Upper lobe of left lung (tissue), 6 donors: ENCODE results near the gene RING1. TPM values are rescaled to one million over a fixed set of nuclear protein-coding genes. Genes with fewer than 3 reads are reported as not detected.

Experiments
- ATAC-seq, 2 donors: fragments of 200-7000 bp; cut with Tn5 transposase; one replicate each; pipeline ENCODE4 v1.9.1; 2022; ENCODE audit warnings: mild to moderate bottlenecking in 2 of 2, moderate library complexity in 2 of 2; ENCODE audit not compliant: low FRiP score in 2 of 2
- DNase-seq, 2 donors: peaks; one replicate each; pipeline ENCODE4 v3.0.0-alpha.2; 2019 to 2020
- H3K27ac ChIP-seq, 4 donors: fragments of 200-600 bp; sonication (generic); one replicate each; pipeline ENCODE4 v1.5.1; 2016 to 2019
- H3K27me3 ChIP-seq, 4 donors: fragments of 200-600 bp; sonication (generic); one replicate each; pipeline ENCODE4 v1.5.1; 2017 to 2019
- H3K36me3 ChIP-seq, 4 donors: fragments of 200-600 bp; sonication (generic); one replicate each; pipeline ENCODE4 v1.5.1; 2016 to 2019
- H3K4me1 ChIP-seq, 4 donors: fragments of 200-600 bp; sonication (generic); one replicate each; pipeline ENCODE4 v1.5.1; 2018 to 2019
- H3K4me3 ChIP-seq, 4 donors: fragments of 200-600 bp; sonication (generic); one replicate each; pipeline ENCODE4 v1.5.1; 2017 to 2019; ENCODE audit warnings: mild to moderate bottlenecking in 2 of 4, moderate library complexity in 1 of 4
- H3K9me3 ChIP-seq, 4 donors: fragments of 200-600 bp; sonication (generic); one replicate each; pipeline ENCODE4 v1.5.1; 2018 to 2019
- CTCF ChIP-seq, 6 experiments: fragments of 450-650 bp in 4 of 6; fragments of 200-600 bp in 2 of 6; sonication (generic) in 2 of 6; IDR thresholded peaks; one replicate each; pipeline ENCODE4 v1.5.1; 2016 to 2019; ENCODE audit warnings: antibody characterized with exemption in 6 of 6
- EP300 ChIP-seq, 4 donors: sonication (generic); formaldehyde crosslinking; IDR thresholded peaks; one replicate each; pipeline ENCODE4 v1.5.1; 2017; ENCODE audit warnings: antibody characterized with exemption in 4 of 4, control low read depth in 2 of 4
- POLR2A ChIP-seq, 4 donors: fragments of 450-650 bp; IDR thresholded peaks; one replicate each; pipeline ENCODE4 v1.5.1; 2016 to 2017; ENCODE audit warnings: antibody characterized with exemption in 4 of 4, mild to moderate bottlenecking in 2 of 4
- POLR2AphosphoS5 ChIP-seq, 2 donors: sonication (generic); formaldehyde crosslinking; IDR thresholded peaks; one replicate each; pipeline ENCODE4 v1.5.1; 2017; ENCODE audit warnings: antibody characterized with exemption in 2 of 2
- WGBS, 2 donors: methylation state at CpG; one replicate each; pipeline ENCODE4 v1.1.5; 2017 to 2018; 5-methylcytosine and 5-hydroxymethylcytosine counted together
- total RNA-seq, 6 donors: library from RNA; depleted of rRNA in 4 of 6; stranded (reverse); fragments of >200 nt in 4 of 6; gene quantifications; one replicate each; pipeline versions ENCODE4 v1.1.0 to v1.2.1, GENCODE V29; 2016 to 2021
- donor health status: DM: no; HTN: no; CAD: no; lungs with moderate emphysema.
- donor health status: DM: no; HTN: yes; CAD: no; lungs with severe emphysema.

RING1 gene
- total RNA-seq, 6 donors from 2014 or later = 17.9 to 50.6 (median 40.4) TPM

- peaks cover 19 to 28% (median 23%) of the 10 kb centered on the region in 4 donors for H3K4me1 ChIP-seq
- DNase-seq (no peak), ATAC-seq (no peak)
- H3K9me3 ChIP-seq = no peaks in the 10 kb centered on the region
- 6 to 10% methylated on average over 6 of the region's 6 CpGs for WGBS, 2 donors
- H3K27ac ChIP-seq = peak overlapping the region in 2 of 4 donors; percentile 37 to 48
- no peaks in the 10 kb centered on the region for H3K27me3 ChIP-seq
- H3K4me3 ChIP-seq = peak overlapping the region; percentile 13 to 50 (median 40)
- peaks cover 0 to 24% (median 12%) of the 10 kb centered on the region in 4 donors for H3K36me3 ChIP-seq
- TF ChIP-seq EP300 (IDR thresholded peaks at IDR 0.05) = no peak
- no peak for TF ChIP-seq POLR2A (IDR thresholded peaks at IDR 0.05)
- no peak for TF ChIP-seq CTCF (IDR thresholded peaks at IDR 0.05)
- no peak for TF ChIP-seq POLR2AphosphoS5 (IDR thresholded peaks at IDR 0.05)
Observed at GRCh38 chr6:33212857-33213165, 4.5 kb downstream of the RING1 start.

- TF ChIP-seq POLR2AphosphoS5 (IDR thresholded peaks at IDR 0.05) = no peak
- TF ChIP-seq POLR2A (IDR thresholded peaks at IDR 0.05) = peak in 1 of 4 donors; percentile 45
- Histone ChIP-seq H3K27me3 (no peaks in the 10 kb centered on the region), H3K36me3 (peaks cover 0 to 24% (median 12%) of the 10 kb centered on the region in 4 donors), H3K4me3 (peak overlapping the region; percentile 13 to 50 (median 40)), H3K27ac (peak overlapping the region in 2 of 4 donors; percentile 37 to 48), H3K4me1 (peaks cover 19 to 27% (median 23%) of the 10 kb centered on the region in 4 donors), H3K9me3 (no peaks in the 10 kb centered on the region)
- peak in 1 of 2 donors; percentile 86 for DNase-seq
- ATAC-seq = peak; percentile 13 to 34
- 2 to 4% methylated on average over 28 to 43 of the region's 43 CpGs for WGBS, 2 donors
Observed at GRCh38 chr6:33213166-33213988, 5.1 kb downstream of the RING1 start.

- Histone ChIP-seq H3K4me3 (peak overlapping the region in 3 of 4 donors; percentile 38 to 50 (median 42)), H3K27me3 (no peaks in the 10 kb centered on the region), H3K9me3 (no peaks in the 10 kb centered on the region), H3K27ac (peak overlapping the region in 1 of 4 donors; percentile 48), H3K4me1 (peaks cover 16 to 23% (median 19%) of the 10 kb centered on the region in 4 donors), H3K36me3 (peaks cover 0 to 24% (median 12%) of the 10 kb centered on the region in 4 donors)
- no peak for ATAC-seq
- no peak for TF ChIP-seq POLR2A (IDR thresholded peaks at IDR 0.05)
- no peak for TF ChIP-seq EP300 (IDR thresholded peaks at IDR 0.05)
- no peak for TF ChIP-seq CTCF (IDR thresholded peaks at IDR 0.05)
- no peak for TF ChIP-seq POLR2AphosphoS5 (IDR thresholded peaks at IDR 0.05)
- no peak for DNase-seq
- WGBS, 2 donors = 21 to 23% methylated on average over 9 of the region's 9 CpGs
Observed at GRCh38 chr6:33213989-33214335, 5.7 kb downstream of the RING1 start.

GRCh38 chr6:33215271-33216116 lies 7.2 kb downstream of the RING1 start:
- H3K4me3 ChIP-seq = no peak overlapping the region
- DNase-seq (no peak), ATAC-seq (no peak)
- H3K27ac ChIP-seq = no peak overlapping the region
- no peaks in the 10 kb centered on the region for H3K27me3 ChIP-seq
- H3K9me3 ChIP-seq = no peaks in the 10 kb centered on the region
- TF ChIP-seq CTCF (IDR thresholded peaks at IDR 0.05) (no peak), POLR2A (IDR thresholded peaks at IDR 0.05) (no peak), EP300 (IDR thresholded peaks at IDR 0.05) (no peak), POLR2AphosphoS5 (IDR thresholded peaks at IDR 0.05) (no peak)
- peaks cover 0 to 13% (median 6%) of the 10 kb centered on the region in 4 donors for H3K36me3 ChIP-seq
- H3K4me1 ChIP-seq = peaks cover 15 to 18% (median 17%) of the 10 kb centered on the region in 4 donors
- 73 to 83% methylated on average over 6 to 8 of the region's 9 CpGs for WGBS, 2 donors

GRCh38 chr6:33216117-33216649 lies 7.9 kb downstream of the RING1 start:
- TF ChIP-seq CTCF (IDR thresholded peaks at IDR 0.05) = no peak
- TF ChIP-seq POLR2AphosphoS5 (IDR thresholded peaks at IDR 0.05) = no peak
- no peak for TF ChIP-seq POLR2A (IDR thresholded peaks at IDR 0.05)
- no peak for TF ChIP-seq EP300 (IDR thresholded peaks at IDR 0.05)
- Histone ChIP-seq H3K36me3 (peaks cover 0 to 6% (median 2%) of the 10 kb centered on the region in 4 donors), H3K9me3 (no peaks in the 10 kb centered on the region), H3K27me3 (no peaks in the 10 kb centered on the region), H3K4me1 (peaks cover 15 to 18% (median 17%) of the 10 kb centered on the region in 4 donors), H3K27ac (no peak overlapping the region), H3K4me3 (no peak overlapping the region)
- ATAC-seq (no peak), DNase-seq (no peak)
- 66 to 69% methylated on average over 2 to 4 of the region's 4 CpGs for WGBS, 2 donors
